Activated T-cell treated with anti-CD3 and anti-CD28 coated beads, Interleukin-2, amount 50 U/mL, for 24 hours (primary cell): ENCODE results near the gene IL10RA.
"Not testable (repeated sequence)": the region's sequence is repeated elsewhere in the genome, so short reads cannot be mapped to it uniquely, and the experiment has no call there.

Experiments used
- DNase-seq: peaks from one replicate; pipeline ENCODE4 v3.0.0-alpha.2; 2020
- H3K27ac Mint-ChIP-seq: 2 replicates; pipeline ENCODE4 v1.8.0; 2020; ENCODE audit warnings: mild to moderate bottlenecking, mixed read lengths
- H3K27me3 Mint-ChIP-seq: 2 replicates; pipeline ENCODE4 v1.8.0; 2020; ENCODE audit warnings: mixed read lengths
- H3K36me3 Mint-ChIP-seq: 2 replicates; pipeline ENCODE4 v1.8.0; 2020; ENCODE audit warnings: low read depth, mixed read lengths
- H3K4me1 Mint-ChIP-seq: 2 replicates; pipeline ENCODE4 v1.8.0; 2020; ENCODE audit warnings: low read depth, mixed read lengths
- H3K4me3 Mint-ChIP-seq: 2 replicates; pipeline ENCODE4 v1.8.0; 2020; ENCODE audit warnings: mild to moderate bottlenecking, moderate library complexity, mixed read lengths
- H3K9me3 Mint-ChIP-seq: 2 replicates; pipeline ENCODE4 v1.8.0; 2020; ENCODE audit warnings: mixed read lengths

Gene IL10RA

GRCh38 chr11:118003456-118003855, 17.3 kb downstream of the IL10RA start:
- no peak for DNase-seq
- Mint-ChIP-seq H3K4me1 (peaks cover 99% of the 10 kb centered on the region), H3K36me3 (peaks cover 46% of the 10 kb centered on the region), H3K9me3 (peaks cover 9% of the 10 kb centered on the region), H3K4me3 (peak overlapping the region; percentile 64), H3K27ac (peak overlapping the region; percentile 99), H3K27me3 (no peaks in the 10 kb centered on the region)

DNA sequence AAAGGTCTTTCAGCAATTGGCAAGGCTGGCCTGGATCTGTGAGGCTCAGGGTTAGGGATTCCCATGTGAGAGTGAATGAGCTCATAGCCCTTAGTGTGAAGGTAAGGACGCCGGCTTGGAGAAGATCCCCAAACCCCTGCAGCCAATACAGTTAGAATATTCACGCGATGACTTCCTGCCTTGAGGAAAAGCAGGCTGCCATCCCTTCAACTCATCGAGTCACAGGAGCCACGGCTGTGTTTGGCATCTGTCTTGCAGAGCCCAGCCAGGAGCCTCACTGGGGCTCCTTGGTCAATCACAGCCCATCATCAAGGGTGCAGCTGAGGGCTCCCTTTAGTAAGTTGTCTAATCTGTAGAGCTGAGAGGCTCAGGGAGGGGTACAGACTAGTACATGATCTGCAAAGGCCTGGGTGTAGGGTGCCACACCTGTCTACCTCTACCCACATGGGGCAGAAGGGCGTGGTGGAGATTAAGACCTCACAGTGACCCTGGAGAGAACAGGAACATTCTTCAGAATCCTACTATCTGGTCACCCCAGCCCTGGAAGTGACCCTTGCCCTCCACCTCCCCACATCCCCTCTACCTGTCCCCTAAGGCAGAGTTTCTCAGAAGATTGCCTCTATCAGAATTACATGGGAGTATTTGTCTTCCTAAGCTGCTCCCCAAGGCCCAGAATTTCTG, 18.5 kb downstream of the IL10RA start:
- Mint-ChIP-seq H3K4me3 (no peak overlapping the region), H3K27me3 (no peaks in the 10 kb centered on the region), H3K36me3 (peaks cover 33% of the 10 kb centered on the region), H3K4me1 (peaks cover 100% of the 10 kb centered on the region), H3K9me3 (peaks cover 9% of the 10 kb centered on the region), H3K27ac (peak overlapping the region; percentile 99)
- DNase-seq, result no peak

- Mint-ChIP-seq H3K4me3 (no peak overlapping the region), H3K4me1 (peaks cover 100% of the 10 kb centered on the region), H3K36me3 (peaks cover 25% of the 10 kb centered on the region), H3K9me3 (peaks cover 9% of the 10 kb centered on the region), H3K27ac (peak overlapping the region; percentile 99), H3K27me3 (no peaks in the 10 kb centered on the region)
- no peak for DNase-seq
These were observed 19.3 kb downstream of the IL10RA start for GRCh38 chr11:118005224-118006152.

- peak overlapping the region; percentile 99 for H3K27ac Mint-ChIP-seq
- no peaks in the 10 kb centered on the region for H3K27me3 Mint-ChIP-seq
- peaks cover 9% of the 10 kb centered on the region for H3K9me3 Mint-ChIP-seq
- H3K4me1 Mint-ChIP-seq, result peaks cover 98% of the 10 kb centered on the region
- H3K36me3 Mint-ChIP-seq, result peaks cover 19% of the 10 kb centered on the region
- DNase-seq, result no peak
- H3K4me3 Mint-ChIP-seq, result no peak overlapping the region
These were observed 19.9 kb downstream of the IL10RA start for GRCh38 chr11:118006153-118006534.

GRCh38 chr11:118007040-118007439, 20.8 kb downstream of the IL10RA start:
- H3K36me3 Mint-ChIP-seq, result peaks cover 12% of the 10 kb centered on the region
- peaks cover 9% of the 10 kb centered on the region for H3K9me3 Mint-ChIP-seq
- peak overlapping the region; percentile 20 for H3K4me3 Mint-ChIP-seq
- H3K27me3 Mint-ChIP-seq, result no peaks in the 10 kb centered on the region
- peak overlapping the region; percentile 70 for H3K27ac Mint-ChIP-seq
- peak; percentile 35 for DNase-seq
- H3K4me1 Mint-ChIP-seq, result peaks cover 96% of the 10 kb centered on the region

DNA sequence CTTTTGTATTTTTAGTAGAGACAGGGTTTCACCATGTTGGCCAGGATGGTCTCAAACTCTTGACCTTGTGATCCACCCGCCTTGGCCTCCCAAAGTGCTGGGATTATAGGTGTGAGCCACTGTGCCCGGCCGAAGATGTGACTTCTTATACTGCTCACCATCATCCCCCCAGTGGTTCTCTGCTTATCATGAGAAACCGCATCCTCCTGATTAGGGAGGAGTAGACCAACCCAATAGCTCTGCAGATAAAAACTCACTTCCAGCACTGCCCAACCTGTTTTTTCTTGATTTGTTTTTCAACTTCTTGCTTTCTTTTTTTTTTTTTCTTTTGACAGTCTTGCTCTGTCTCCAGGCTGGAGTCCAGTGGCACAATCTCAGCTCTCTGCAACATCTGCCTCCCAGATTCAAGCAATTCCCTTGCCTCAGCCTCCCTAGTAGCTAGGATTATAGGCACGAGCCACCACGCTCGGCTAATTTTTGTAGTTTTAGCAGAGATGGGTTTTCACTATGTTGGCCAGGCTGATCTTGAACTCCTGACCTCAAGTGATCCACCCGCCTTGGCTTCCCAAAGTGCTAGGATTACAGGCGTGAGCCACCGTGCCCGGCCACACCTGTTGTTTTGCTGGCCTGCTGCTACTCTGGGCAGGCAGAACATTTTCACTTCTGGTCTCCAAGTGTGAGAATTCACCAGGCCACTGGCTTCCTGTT, 21.5 kb downstream of the IL10RA start:
- peak; percentile 37 for DNase-seq
- peak overlapping the region; percentile 8 for H3K4me3 Mint-ChIP-seq
- not testable (repeated sequence) for H3K27me3 Mint-ChIP-seq, H3K9me3 Mint-ChIP-seq
- H3K27ac Mint-ChIP-seq, result peak overlapping the region; percentile 70
- H3K4me1 Mint-ChIP-seq, result peaks cover 96% of the 10 kb centered on the region
- H3K36me3 Mint-ChIP-seq, result peaks cover 12% of the 10 kb centered on the region

GRCh38 chr11:118008271-118008911, 22.2 kb downstream of the IL10RA start:
- Mint-ChIP-seq H3K27me3 (no peaks in the 10 kb centered on the region), H3K36me3 (peaks cover 10% of the 10 kb centered on the region), H3K4me1 (peaks cover 96% of the 10 kb centered on the region), H3K4me3 (no peak overlapping the region), H3K9me3 (peaks cover 9% of the 10 kb centered on the region), H3K27ac (peak overlapping the region; percentile 70)
- DNase-seq, result no peak

DNA sequence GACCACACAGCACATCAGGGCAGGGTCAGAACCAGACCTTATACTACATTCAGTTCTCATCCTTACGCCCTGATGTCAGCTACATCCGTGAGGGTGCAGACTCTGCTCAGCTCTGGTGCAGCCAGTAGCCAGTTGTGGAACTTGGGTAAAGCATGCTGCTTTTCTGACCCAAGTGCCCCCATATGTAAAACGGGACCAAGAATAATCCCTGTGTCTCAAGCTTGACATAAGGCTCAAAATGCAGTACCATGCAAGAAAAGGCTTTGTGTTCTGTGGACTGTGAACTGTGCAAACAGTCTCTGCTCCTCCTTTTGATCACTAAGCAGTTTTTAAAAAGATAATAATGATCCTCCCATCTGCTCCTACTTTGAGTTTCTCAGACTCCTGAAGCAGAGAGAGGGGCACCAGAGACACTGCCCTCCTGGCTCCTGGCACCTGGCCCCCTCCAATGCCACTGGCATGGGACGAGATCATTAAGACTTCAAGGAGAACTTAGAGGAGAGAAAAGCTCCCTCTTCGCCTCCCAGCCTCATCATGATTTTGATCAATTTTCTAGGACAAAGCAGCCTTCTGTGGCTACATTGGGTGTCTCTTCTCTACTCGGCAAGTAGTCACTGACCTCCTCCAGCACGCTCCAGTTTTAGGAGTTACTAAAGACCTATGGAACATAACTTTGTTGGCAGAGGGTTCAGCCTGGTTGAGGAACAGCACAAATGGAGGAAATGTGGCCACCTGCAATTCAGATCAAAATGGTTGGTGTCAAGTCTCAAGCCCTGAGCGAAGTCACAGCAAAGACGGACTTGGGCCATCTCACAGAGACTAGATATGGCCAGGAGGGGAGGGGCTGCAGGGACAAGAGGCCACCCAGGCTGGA, 23.9 kb downstream of the IL10RA start:
- no peak overlapping the region for H3K27ac Mint-ChIP-seq

DNA sequence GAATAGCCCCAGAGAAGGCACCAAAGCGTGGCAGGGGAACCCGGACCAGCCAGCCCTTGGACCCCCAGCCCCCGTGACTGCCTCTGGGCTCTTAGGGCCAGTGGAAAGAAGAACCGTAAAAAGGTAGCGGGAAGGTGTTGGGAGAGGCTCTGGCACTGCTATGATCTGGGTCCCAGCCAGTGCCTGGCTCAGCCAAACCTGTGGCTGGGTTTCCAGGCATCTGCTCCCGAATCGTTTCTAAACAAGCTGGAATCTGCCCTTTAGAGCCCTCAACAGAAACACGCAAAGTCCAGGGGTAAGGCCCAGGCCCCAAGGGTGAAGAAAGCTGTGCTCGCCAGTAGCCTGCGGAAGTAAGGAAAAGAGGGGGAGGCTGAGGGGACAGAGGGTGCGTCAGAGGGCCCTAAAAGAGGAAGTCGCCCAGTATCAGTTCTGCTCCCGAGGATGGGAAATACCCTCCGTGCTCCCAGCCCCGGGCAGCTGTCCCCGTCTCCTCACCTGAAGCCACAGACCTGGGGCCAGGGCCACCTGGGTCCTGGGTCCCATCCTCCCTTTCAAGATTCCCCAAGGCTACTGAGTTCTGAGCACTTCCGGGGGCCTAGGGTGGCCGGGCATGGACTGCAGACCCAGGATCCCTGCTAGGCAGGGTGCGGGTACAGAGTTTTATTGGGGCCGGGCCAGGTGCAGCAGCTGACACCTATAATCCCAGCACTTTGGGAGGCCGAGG, 24.7 kb downstream of the IL10RA start:
- Mint-ChIP-seq H3K27ac (no peak overlapping the region), H3K4me3 (no peak overlapping the region)

More for the DNA sequence above, 23.9 kb downstream of the IL10RA start:
- H3K4me1 Mint-ChIP-seq, result peaks cover 94% of the 10 kb centered on the region
- H3K36me3 Mint-ChIP-seq, result no peaks in the 10 kb centered on the region
- no peaks in the 10 kb centered on the region for H3K9me3 Mint-ChIP-seq
- no peaks in the 10 kb centered on the region for H3K27me3 Mint-ChIP-seq
- no peak overlapping the region for H3K4me3 Mint-ChIP-seq
- DNase-seq, result no peak

DNA sequence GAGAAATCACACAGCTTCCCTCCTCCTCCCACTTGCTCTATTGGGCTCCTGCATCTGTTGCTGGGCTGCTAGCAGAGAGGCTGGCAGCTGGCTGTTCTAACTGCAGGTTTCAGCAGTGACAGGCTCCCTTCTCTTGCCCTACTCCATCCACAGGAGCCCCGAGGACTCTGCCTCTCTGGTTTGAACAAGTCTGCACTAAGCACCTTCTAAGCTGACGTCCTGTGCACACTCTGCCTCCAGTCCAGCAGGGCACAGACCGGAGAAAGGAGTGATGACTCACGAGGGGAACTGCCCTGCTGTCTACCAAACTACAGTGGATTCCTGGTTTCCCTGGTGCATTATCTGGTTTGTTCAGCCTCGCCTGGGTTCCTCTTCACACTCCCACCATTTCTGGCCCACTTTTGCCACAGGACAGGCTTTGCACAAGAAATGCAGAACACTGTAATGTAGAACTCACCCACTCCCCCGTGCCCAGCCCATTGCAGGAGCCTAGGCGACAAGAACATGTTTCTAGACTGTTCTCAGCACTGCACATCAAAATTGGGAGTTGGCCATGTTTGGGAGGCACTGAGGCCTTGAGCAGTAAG, 26.0 kb downstream of the IL10RA start:
- peak; percentile 41 for DNase-seq
- Mint-ChIP-seq H3K27ac (no peak overlapping the region), H3K36me3 (peaks cover 5% of the 10 kb centered on the region), H3K27me3 (no peaks in the 10 kb centered on the region), H3K9me3 (peaks cover 5% of the 10 kb centered on the region), H3K4me1 (peaks cover 91% of the 10 kb centered on the region), H3K4me3 (no peak overlapping the region)

More for the DNA sequence above, 24.7 kb downstream of the IL10RA start:
- peaks cover 94% of the 10 kb centered on the region for H3K4me1 Mint-ChIP-seq
- H3K27me3 Mint-ChIP-seq, result no peaks in the 10 kb centered on the region
- no peaks in the 10 kb centered on the region for H3K9me3 Mint-ChIP-seq
- DNase-seq, result no peak
- no peaks in the 10 kb centered on the region for H3K36me3 Mint-ChIP-seq

GRCh38 chr11:118014022-118014421, 27.8 kb downstream of the IL10RA start:
- Mint-ChIP-seq H3K4me1 (peaks cover 73% of the 10 kb centered on the region), H3K27ac (no peak overlapping the region), H3K36me3 (peaks cover 16% of the 10 kb centered on the region), H3K4me3 (no peak overlapping the region), H3K9me3 (peaks cover 19% of the 10 kb centered on the region), H3K27me3 (no peaks in the 10 kb centered on the region)
- no peak for DNase-seq

- peaks cover 59% of the 10 kb centered on the region for H3K4me1 Mint-ChIP-seq
- peak overlapping the region; percentile 55 for H3K27ac Mint-ChIP-seq
- no peaks in the 10 kb centered on the region for H3K27me3 Mint-ChIP-seq
These were observed 29.2 kb downstream of the IL10RA start for GRCh38 chr11:118015385-118015841.

More at GRCh38 chr11:118015385-118015841, 29.2 kb downstream of the IL10RA start:
- Mint-ChIP-seq H3K4me3 (no peak overlapping the region), H3K9me3 (peaks cover 25% of the 10 kb centered on the region), H3K36me3 (peaks cover 16% of the 10 kb centered on the region)
- DNase-seq, result peak; percentile 41
